ENCODE data around the gene OR2H1.

OR2H1 gene

GRCh38 chr6:29486577-29486976 is 29.6 kb downstream of the OR2H1 start:
- DNase-seq, result no peak

GRCh38 chr6:29487131-29487530 is 30.2 kb downstream of the OR2H1 start:
- no peak for DNase-seq

GRCh38 chr6:29487660-29488059 is 30.7 kb downstream of the OR2H1 start, which contains the start of gene MAS1L:
TSS of gene MAS1L (minus strand) at chr6:29487956. CDS start at chr6:29487902, 54 bp downstream.
- DNase-seq, result no peak

DNA sequence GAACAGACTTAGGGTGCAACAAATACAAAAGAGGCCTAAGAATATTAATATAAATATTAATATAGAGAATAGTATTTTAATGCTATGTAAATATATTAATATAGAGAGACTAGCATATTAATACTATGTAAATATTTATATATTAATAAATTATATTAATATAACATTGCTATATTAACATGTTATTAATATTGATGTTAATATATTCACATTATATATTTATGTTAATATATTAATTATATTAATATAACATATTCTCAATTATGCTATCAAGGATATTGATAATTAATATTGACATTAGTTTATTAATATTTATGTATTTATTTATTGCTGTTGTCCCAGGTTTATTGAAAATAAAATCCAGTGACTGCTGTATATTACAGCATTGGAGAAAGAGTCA is 31.9 kb downstream of the OR2H1 start:
- DNase-seq, result no peak

- no peak for DNase-seq
Observed at GRCh38 chr6:29489286-29489685, 32.3 kb downstream of the OR2H1 start.

- no peak for DNase-seq
Observed at GRCh38 chr6:29490055-29490454, 33.1 kb downstream of the OR2H1 start.

- DNase-seq, result no peak
Observed at GRCh38 chr6:29490552-29490951, 33.6 kb downstream of the OR2H1 start.

- DNase-seq, result no peak
Observed at GRCh38 chr6:29491574-29491973, 34.6 kb downstream of the OR2H1 start.

DNA sequence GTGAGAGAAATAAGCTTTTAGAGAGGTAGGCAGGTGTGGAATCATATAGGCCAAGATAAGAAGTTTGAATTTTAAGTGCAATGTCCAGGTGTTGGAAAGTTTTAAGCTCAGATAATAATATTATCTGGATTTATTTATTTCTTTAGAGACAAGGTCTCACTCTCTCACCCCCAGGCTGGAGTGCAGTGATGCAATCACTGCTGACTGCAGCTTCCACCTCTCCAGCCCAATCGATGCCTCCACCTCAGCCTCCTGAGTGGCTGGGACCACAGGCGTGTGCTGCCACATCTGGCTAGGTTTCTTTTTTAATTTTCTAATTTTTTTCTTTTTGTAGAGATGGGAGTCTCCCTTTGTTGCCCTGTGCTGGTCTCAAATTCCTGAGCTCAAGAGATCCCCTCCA is 36.3 kb downstream of the OR2H1 start:
- DNase-seq, result no peak

- no peak for DNase-seq
Observed at GRCh38 chr6:29494131-29494530, 37.2 kb downstream of the OR2H1 start.

DNA sequence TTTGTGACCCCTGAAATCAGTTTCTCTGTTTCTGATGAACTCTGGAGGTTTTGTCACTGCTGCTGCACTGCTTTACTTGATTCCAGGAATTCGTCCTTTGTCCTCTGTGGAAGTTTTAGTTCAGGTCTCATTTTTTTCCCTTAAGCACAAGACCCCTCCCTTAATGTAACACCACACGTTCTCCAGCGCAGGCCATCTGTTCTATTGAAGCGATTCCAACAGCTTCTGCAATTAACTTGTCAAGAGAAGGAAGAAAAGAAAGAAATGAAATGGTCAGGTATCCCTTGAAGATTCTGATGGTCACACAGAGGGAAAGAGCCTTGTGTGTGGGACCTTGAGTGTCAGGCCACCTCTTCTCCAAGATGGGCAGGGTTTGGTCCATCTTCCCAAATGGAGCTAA is 38.6 kb downstream of the OR2H1 start:
- no peak for DNase-seq

GRCh38 chr6:29496961-29497360 is 40.0 kb downstream of the OR2H1 start:
- no peak for DNase-seq

DNA sequence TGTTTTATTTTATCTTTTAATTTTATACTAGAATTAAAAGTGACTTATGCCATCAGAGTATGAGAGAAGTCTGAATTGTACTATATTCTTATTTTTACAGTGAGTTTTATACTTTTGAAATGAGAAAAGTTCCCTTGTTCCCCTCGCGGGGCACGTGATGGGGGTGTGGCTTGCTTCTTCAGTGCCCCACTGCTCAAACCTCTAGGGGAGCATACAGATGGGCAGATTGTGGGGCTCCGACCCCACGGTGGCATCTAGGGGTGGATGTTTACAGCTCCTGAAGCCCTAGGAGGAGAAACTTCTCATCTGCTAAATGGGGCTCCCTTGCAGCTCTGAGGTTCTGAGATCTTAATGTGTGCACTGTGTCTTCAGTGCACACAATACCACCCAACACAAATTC is 42.7 kb downstream of the OR2H1 start:
- DNase-seq, result no peak

GRCh38 chr6:29500594-29500993 is 43.6 kb downstream of the OR2H1 start:
- DNase-seq, result no peak

- DNase-seq, result no peak
Observed at GRCh38 chr6:29501106-29501505, 44.2 kb downstream of the OR2H1 start.

- no peak for DNase-seq
Observed at GRCh38 chr6:29502181-29502580, 45.2 kb downstream of the OR2H1 start.

- DNase-seq, result no peak
Observed at GRCh38 chr6:29502597-29502996, 45.6 kb downstream of the OR2H1 start.

DNA sequence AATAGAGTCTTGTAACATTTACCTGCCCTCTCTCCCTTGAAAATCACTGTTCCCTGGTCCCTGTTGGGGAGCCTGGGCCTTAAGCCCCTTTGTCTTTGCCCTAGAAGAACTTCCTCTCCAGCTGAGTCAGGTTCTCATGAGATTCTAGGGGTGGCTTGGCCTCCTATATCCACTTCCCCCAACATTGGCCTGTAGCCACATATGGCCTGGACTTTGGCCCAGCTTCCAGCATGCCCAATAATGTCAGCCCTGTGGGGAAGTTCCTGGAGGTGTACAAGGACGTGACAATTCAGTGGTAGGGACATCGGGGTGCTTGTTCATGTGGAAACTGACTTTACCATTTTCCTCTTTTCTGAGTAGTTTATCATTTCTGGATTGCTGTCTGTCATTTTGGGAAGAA is 48.0 kb downstream of the OR2H1 start:
- no peak for DNase-seq

DNA sequence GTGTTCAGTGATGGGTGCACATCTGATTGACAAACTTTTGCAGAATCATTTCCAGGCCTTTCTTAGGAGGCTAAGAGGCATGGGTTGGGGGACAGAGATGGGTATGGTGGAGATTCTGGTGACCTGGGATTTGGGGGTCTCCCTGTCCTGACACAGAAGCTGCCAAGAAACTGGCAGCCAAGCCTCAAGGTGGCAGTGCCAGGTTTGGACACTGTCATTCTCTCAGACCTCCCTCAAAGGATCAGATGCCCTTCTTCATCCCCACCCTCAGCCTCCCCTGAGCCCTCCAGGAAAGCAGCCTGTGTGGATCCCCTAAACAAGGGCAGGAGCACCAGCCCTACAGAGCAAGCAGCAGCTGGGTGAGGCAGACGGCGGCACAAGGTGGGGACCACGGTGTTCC is 48.9 kb downstream of the OR2H1 start:
- DNase-seq, result no peak

GRCh38 chr6:29506446-29507067 is 49.6 kb downstream of the OR2H1 start:
- no peak for DNase-seq

DNA sequence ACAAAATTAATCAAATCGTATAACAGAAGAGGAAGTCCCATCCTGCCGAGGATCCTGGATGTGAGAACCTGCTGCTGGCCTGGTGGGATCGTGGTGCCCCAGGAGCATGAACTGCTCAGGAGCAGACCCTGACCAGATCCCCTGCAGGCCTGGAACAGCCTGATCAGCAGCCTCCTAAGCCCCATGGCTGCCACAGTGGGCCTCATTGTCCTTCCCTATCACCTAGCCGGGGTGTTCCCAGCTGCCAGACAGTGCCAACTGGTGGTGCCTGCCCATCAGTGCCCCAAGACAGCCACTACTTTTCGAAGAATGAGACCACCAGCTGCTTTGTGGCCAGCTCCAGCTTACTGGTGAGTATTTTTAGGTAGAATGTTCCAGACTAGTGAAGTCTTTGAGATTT is 50.4 kb downstream of the OR2H1 start:
- no peak for DNase-seq

GRCh38 chr6:29509239-29509638 is 52.3 kb downstream of the OR2H1 start:
- no peak for DNase-seq

DNA sequence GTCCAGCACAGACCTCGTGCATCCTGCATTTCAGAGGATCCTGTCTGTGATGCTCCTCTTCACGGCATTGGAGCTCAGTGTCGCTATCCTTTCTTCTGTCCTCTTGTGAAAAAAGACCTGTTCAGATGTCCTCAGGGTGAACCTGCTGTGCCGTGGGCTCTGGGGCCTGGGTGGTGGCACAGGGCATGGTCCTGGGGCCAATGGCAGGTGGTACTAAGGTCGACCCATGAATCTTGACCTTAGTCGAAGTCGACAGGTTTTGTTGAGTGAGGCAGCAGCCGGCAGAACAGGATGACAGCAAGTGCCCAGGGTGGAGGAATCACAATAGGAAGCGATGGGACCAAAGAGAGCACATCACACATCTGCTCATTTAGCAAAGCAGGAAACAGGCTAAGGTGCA is 52.8 kb downstream of the OR2H1 start:
- DNase-seq, result no peak

DNA sequence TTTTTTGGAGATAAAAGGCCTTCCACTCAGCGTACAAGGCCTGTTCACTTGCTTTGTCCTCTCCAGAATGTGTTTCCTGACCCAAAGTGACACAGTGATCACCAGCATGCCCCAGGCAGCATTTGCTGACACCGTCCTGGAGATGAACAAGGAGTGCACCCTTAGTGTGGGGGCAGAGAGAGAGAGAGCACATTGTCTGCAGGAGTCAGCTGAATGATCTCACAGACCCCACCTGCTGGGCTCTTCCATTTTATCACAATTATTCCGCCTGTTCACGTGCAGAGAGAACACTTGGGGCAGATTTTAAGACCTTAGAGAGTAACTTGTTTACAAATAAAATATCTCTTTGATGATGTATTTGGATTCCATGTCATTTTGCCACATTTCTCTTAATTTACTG is 53.2 kb downstream of the OR2H1 start:
- no peak for DNase-seq

GRCh38 chr6:29510746-29511300 is 53.9 kb downstream of the OR2H1 start:
- no peak for DNase-seq
